GM12874 (cell line): ENCODE results near the gene ZNF512B.

Experiments
- CTCF ChIP-seq: IDR thresholded peaks from 2 replicates; pipeline ENCODE4 v1.5.1; 2011; ENCODE audit warnings: low read depth, mild to moderate bottlenecking, control low read depth, low read length, moderate library complexity; ENCODE audit not compliant: insufficient read depth

Gene ZNF512B

GRCh38 chr20:63980317-63980805, 10.6 kb upstream of the ZNF512B start:
- no peak for TF ChIP-seq CTCF

DNA sequence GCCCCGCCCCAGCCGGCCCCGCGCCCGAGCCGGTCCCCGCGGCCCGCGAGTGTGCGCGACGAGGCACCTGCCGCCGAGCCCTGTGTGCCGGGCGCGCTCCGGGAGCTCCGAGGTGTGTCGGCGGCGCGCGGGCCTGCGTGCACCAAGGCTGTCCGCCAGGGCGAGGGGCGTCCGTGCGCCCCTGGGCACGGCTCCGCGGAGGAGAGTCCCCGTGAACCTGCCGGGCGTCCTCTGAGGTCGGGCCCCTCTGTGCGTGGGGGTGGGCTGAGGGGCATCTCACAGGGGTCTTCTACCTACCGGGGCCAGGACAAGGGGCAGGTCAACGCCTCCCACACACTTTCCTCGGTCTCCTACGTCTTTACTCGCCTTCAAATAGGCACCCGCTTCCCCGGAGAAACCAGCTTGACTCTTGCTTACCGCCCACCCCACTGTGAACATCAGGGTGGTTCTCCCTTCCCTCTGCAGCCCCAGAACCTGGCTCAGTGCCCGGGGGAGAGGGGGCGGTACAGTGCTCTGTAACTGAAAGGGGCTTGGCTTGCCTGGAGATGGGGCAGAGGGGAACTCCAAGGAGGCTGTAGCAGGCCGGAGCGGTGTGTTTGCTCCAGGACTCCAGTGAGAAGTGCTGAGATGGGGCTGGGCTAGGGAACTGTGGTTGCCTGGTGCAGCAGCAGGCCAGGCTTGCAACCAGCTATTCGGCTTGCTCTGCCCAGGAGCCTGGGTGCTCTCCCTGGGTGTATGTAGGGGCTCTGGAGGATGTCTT, 10.0 kb upstream of the ZNF512B start, which contains the start of gene SAMD10:
SAMD10 (minus strand) TSS at position 86 of the 760 bp plus-strand sequence. CDS start 175 bp downstream, outside the sequence.
- TF ChIP-seq CTCF: peak; percentile 29; the same call in 1 of the 2 replicates

DNA sequence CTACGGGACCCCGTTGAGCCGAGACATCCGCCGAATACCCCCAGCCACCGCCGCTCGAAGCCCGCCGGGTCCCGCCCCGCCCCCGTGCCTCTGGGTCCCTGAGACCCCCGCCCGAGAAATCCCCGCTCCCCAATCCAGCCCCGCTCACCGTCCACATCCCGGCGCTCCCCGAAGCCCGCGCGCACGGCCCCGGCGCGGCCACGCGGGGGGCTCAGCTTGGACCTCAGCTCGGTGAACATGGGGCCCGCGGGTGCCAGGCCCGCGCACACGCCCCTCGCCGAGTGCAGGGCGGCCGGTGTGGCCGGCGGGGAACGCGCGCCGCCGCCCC, 9.5 kb upstream of the ZNF512B start:
- TF ChIP-seq CTCF: no peak

- no peak for TF ChIP-seq CTCF
Observed at GRCh38 chr20:63978319-63979228, 8.8 kb upstream of the ZNF512B start.

GRCh38 chr20:63977739-63978276, 8.1 kb upstream of the ZNF512B start:
- no peak for TF ChIP-seq CTCF

- TF ChIP-seq CTCF: no peak
Observed at GRCh38 chr20:63976980-63977738, 7.4 kb upstream of the ZNF512B start.
